Bronchial epithelial cell (primary cell): Measurements from ENCODE around the gene BZW1. TPM values are rescaled to one million over a fixed set of nuclear protein-coding genes. Genes with fewer than 3 reads are reported as not detected.
"Not testable (repeated sequence)": the region's sequence is repeated elsewhere in the genome, so short reads cannot be mapped to it uniquely, and the experiment has no call there.

Experiments used
- DNase-seq: peaks from one replicate; pipeline ENCODE4 v3.0.0-alpha.2; 2010; ENCODE audit warnings: low read depth
- FAIRE-seq: peaks from 2 replicates; lab custom pipeline; 2011; peaks lifted over from hg19 to GRCh38; lab: Jason Lieb, UNC
- H3K27me3 ChIP-seq: 2 replicates; pipeline ENCODE4 v1.5.1; 2011; ENCODE audit warnings: low read length; ENCODE audit not compliant: control insufficient read depth, insufficient read depth
- H3K36me3 ChIP-seq: 2 replicates; pipeline ENCODE4 v1.5.1; 2011; ENCODE audit warnings: low read length; ENCODE audit not compliant: control insufficient read depth, insufficient read depth
- H3K4me3 ChIP-seq: 2 replicates; pipeline ENCODE4 v1.5.1; 2011; ENCODE audit warnings: mild to moderate bottlenecking, low read depth, low read length, control low read depth
- total RNA-seq: library from RNA; depleted of rRNA; stranded (reverse); fragments of >200 nt; gene quantifications from 2 replicates; pipeline ENCODE4 v1.2.1, GENCODE V29; 2014
- TF ChIP-seq, protein P1 (sequence below): IDR thresholded peaks from 2 replicates; pipeline ENCODE4 v1.5.1; 2011; ENCODE audit warnings: mild to moderate bottlenecking, moderate library complexity, low read length, control low read depth, inconsistent platforms; ENCODE audit not compliant: insufficient read depth, severe bottlenecking

BZW1 gene
- total RNA-seq, 1 donor from 2014 or later: 546 TPM

DNA sequence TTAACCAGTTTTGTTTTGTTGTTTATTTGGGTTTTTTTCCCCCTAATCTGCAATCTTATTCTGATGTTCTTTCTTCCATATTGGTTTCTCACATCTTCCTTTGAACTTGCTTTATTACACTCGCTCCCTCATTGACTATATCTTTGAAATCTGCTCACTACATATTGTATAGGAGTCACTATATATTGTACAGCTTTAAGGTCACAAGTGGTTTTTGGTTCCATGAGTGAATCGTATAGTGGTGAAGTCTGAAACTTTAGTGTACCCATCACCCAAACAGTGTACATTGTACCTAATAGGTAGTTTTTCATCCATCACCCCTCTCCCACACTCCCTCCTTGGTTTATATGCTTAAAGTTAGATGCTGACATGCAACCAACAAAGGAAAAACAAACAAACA lies 11.3 kb upstream of the BZW1 start:
- Histone ChIP-seq H3K27me3 (no peaks in the 10 kb centered on the region), H3K4me3 (no peak overlapping the region), H3K36me3 (no peaks in the 10 kb centered on the region)
- FAIRE-seq: no peak
- no peak for DNase-seq
- TF ChIP-seq, protein P1, sequence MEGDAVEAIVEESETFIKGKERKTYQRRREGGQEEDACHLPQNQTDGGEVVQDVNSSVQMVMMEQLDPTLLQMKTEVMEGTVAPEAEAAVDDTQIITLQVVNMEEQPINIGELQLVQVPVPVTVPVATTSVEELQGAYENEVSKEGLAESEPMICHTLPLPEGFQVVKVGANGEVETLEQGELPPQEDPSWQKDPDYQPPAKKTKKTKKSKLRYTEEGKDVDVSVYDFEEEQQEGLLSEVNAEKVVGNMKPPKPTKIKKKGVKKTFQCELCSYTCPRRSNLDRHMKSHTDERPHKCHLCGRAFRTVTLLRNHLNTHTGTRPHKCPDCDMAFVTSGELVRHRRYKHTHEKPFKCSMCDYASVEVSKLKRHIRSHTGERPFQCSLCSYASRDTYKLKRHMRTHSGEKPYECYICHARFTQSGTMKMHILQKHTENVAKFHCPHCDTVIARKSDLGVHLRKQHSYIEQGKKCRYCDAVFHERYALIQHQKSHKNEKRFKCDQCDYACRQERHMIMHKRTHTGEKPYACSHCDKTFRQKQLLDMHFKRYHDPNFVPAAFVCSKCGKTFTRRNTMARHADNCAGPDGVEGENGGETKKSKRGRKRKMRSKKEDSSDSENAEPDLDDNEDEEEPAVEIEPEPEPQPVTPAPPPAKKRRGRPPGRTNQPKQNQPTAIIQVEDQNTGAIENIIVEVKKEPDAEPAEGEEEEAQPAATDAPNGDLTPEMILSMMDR: no peak

DNA sequence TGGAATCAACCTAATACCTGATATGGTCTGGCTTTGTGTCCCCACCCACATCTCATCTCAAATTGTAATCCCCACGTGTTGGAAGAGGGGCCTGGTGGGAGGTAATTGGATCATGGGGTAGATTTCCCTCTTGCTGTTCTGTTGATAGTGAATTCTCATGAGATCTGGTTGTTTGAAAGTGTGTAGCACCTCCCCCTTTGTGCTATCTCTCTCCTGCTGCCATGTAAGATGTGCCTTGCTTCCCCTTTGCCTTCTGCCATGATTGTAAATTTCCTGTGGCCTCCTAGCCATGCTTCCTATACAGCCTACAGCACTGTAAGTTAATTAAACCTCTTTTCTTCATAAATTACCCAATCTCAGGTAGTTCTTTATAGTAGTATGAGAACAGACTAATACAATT lies 10.3 kb upstream of the BZW1 start:
- H3K4me3 ChIP-seq, H3K27me3 ChIP-seq, FAIRE-seq, H3K36me3 ChIP-seq, DNase-seq: not testable (repeated sequence)

DNA sequence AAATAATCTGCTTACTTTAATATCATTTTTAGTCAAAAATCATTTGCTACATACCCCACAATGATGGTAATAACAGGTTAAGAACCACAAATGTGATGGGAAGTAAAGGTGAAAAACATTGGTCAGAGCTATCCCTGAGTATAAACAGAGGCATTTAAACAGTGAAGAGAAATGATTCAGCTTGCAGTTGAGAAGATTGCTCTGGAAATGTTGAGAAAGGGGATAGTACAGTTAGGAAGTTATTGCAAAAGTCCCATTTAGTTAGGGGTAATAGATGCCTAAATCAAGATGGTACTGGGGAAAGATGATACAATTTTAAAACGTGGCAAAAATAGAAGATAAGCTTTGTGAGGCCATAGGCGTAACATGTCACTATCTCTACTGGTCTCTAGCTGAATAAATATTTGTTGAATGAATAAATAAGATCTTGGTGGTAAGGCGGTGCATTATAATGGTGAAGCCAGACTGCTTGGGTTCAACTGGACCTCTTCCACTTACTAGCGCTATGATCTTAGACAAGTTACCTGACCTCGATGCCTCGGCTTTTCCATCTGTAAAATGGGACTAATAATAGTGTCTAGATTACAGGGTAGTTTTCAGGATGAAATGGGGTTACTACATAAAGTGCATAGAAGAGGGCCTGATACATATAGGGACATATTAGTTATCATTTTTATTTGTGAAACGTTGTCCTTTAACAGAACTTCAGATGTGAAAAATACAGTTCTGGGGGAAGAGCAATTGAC lies 2.0 kb upstream of the BZW1 start:
- Histone ChIP-seq H3K36me3 (peaks cover 5% of the 10 kb centered on the region), H3K27me3 (no peaks in the 10 kb centered on the region), H3K4me3 (no peak overlapping the region)
- TF ChIP-seq, protein P1: no peak
- no peak for DNase-seq
- no peak for FAIRE-seq

DNA sequence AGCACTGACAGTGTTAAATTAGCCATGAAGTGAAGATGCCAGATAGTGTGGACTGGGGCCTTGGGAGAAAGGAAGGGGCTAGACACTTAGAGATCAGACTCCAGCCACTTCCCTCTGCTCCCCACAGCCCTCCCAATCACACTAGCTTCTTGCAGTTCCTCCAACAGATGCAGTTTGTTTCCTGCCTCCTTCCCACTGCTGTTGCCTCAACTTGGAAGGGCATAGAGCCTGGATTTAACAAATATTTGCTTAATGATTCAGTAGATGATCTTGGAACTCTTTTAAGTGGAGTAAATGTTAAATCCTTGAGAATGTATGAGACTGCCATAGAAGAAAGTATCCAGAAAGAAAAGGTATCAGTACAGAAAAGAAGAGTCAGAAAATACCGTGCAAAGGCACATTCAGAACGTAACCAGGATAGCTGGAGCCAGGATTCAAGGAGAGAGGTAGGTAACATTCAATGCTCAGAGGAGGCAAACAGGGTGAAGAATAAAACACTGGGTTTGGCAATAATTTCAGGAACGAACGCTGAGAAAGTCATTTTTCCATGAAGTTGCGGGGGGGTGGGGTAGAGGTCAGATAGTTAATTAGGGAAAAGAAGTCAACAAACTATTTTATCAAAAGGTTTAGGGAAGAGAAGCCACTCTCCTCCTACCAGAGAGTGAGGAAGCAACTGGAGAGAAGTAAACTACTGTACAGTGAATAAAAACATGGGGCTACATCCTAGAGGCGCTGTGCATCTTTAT lies 1.3 kb upstream of the BZW1 start:
- Histone ChIP-seq H3K27me3 (no peaks in the 10 kb centered on the region), H3K36me3 (peaks cover 6% of the 10 kb centered on the region), H3K4me3 (peak overlapping the region; percentile 84)
- TF ChIP-seq, protein P1: no peak
- DNase-seq (peak; percentile 82), FAIRE-seq (no peak)

DNA sequence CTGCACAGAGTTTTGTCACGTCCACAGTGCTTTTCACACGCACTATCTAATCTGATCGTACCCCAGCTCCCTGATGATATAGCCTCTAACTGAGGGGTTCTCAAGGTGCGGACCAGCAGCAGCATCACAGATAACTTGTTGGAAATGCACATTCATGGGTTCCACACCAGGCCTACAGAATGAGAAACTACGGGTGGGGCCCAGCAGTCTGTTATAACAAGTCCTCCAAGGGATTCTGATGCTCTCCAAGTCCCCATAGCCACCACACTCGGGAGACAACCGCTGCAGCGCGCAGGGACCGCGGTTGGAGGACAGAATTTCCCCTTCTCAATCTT lies 745 bp upstream of the BZW1 start:
- TF ChIP-seq, protein P1: no peak
- Histone ChIP-seq H3K27me3 (no peaks in the 10 kb centered on the region), H3K36me3 (peaks cover 6% of the 10 kb centered on the region), H3K4me3 (peak overlapping the region; percentile 84)
- no peak for FAIRE-seq
- no peak for DNase-seq

DNA sequence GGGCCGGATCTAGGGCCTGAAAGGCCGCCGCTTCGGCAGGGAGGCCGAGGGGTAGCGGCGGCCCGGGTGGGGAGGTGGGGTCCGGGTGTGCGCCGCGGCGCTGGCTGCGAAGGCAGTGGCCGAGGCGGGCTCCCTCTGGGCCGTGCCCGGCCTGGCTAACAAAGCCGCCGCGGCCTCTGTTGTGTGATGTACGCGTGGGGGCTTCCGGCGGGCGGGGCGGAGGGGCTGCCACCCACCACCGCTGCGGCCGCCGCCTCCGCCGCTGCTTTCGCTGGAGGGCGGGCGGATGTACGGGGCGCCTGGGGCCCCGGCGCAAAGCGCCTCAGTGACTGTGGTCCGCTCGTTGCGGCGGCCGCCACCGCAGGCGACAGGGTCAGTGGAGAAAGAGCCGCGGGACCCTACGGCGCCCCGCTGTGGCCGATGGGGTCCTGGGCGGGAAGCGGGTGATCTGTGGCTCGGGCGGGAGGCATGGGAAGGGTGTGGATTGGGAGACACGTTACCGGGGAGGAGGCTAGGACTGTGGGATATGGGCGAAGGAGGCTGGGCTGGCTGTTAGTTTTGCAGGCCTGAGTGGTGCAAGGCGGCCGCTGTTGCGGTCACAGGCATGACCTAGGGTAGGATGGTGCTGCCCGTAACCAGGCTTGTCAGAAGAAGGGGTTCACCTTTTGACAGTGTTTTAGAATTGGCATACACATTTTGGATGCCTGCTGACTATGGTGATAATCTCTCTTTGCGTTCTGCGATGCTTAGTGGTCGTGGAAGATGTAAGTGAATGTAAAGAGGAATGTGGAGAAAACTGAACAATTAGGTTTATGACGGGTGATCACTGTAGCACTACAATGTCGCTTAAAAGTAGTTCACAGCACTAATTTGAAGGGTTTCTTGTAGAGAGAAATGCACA lies 662 bp downstream of the BZW1 start:
- H3K27me3 ChIP-seq: no peaks in the 10 kb centered on the region
- H3K4me3 ChIP-seq: peak overlapping the region; percentile 84
- TF ChIP-seq, protein P1: peak; percentile 79
- peaks cover 12% of the 10 kb centered on the region for H3K36me3 ChIP-seq
- peak; percentile 45 for DNase-seq
- FAIRE-seq: no peak
